ENCODE measurements around the gene STEAP1.

The STEAP1 gene

GRCh38 chr7:90211391-90212148, 57.3 kb downstream of the STEAP1 start, which contains the start of gene STEAP2:
Gene STEAP2 (plus strand): TSS chr7:90211740. CDS start chr7:90225083, 13,343 bp downstream.
- peak; percentile 64 for DNase-seq (ENCODE audit: low spot score)

GRCh38 chr7:90212149-90212495, 57.9 kb downstream of the STEAP1 start:
- DNase-seq (ENCODE audit: low spot score): no peak

GRCh38 chr7:90213521-90213920, 59.3 kb downstream of the STEAP1 start:
- DNase-seq (ENCODE audit: low spot score): no peak

All from globus pallidus (tissue), 1 donor.